WTC11 (cell line): ENCODE results near the gene MTPN. TPM values are rescaled to one million over a fixed set of nuclear protein-coding genes. Genes with fewer than 3 reads are reported as not detected.

Experiments used
- ATAC-seq: fragments of 200-7000 bp; cut with Tn5 transposase; 2 replicates; pipeline ENCODE4 v1.10.0; 2021; ENCODE audit warnings: mild to moderate bottlenecking, moderate library complexity
- CTCF ChIA-PET: fragments of 300-600 bp; sonication (Branson Sonifier 250); formaldehyde crosslinking; loops from one replicate; lab custom pipeline; 2021; ENCODE audit warnings: antibody characterized with exemption; lab: Charles Lee
- POLR2A ChIA-PET: fragments of 350-600 bp; sonication (Branson Sonifier 250); formaldehyde crosslinking; loops from one replicate; lab custom pipeline; 2021; ENCODE audit warnings: antibody characterized with exemption; lab: Charles Lee
- DNase-seq: peaks from one replicate; pipeline ENCODE4 v3.0.0; 2021; ENCODE audit warnings: low spot score
- H3K27ac Mint-ChIP-seq: 2 replicates; pipeline ENCODE4 v1.8.0; 2021; ENCODE audit warnings: mixed read lengths
- H3K27me3 Mint-ChIP-seq: 2 replicates; pipeline ENCODE4 v1.8.0; 2021; ENCODE audit warnings: low read depth, mild to moderate bottlenecking, moderate library complexity, mixed read lengths
- H3K36me3 Mint-ChIP-seq: 2 replicates; pipeline ENCODE4 v1.8.0; 2021; ENCODE audit warnings: mixed read lengths
- H3K4me1 Mint-ChIP-seq: 2 replicates; pipeline ENCODE4 v1.8.0; 2022; ENCODE audit warnings: mixed read lengths
- H3K4me3 Mint-ChIP-seq: 2 replicates; pipeline ENCODE4 v1.8.0; 2021; ENCODE audit warnings: mild to moderate bottlenecking, moderate library complexity, mixed read lengths
- H3K9me3 Mint-ChIP-seq: 2 replicates; pipeline ENCODE4 v1.8.0; 2021; ENCODE audit warnings: mixed read lengths
- ATF3 ChIP-seq: sonication (generic); formaldehyde crosslinking; conservative IDR thresholded peaks from 2 replicates; pipeline ENCODE4 v1.8.1; 2022; ENCODE audit warnings: mild to moderate bottlenecking, missing genetic modification reagents
- ATF6 ChIP-seq: sonication (generic); formaldehyde crosslinking; IDR thresholded peaks from 2 replicates; pipeline ENCODE4 v1.8.1; 2023; ENCODE audit warnings: mild to moderate bottlenecking, missing genetic modification reagents
- ERG ChIP-seq: fragments of 250-450 bp; sonication (Bioruptor Pico); IDR thresholded peaks from 2 replicates; pipeline ENCODE4 v1.8.0; 2021; ENCODE audit warnings: mild to moderate bottlenecking
- HMGXB4 ChIP-seq: sonication (generic); formaldehyde crosslinking; IDR thresholded peaks from 2 replicates; pipeline ENCODE4 v1.8.1; 2023; ENCODE audit warnings: mild to moderate bottlenecking, moderate library complexity, missing genetic modification reagents
- JUN ChIP-seq: sonication (generic); formaldehyde crosslinking; IDR thresholded peaks from 2 replicates; pipeline ENCODE4 v1.8.0; 2023; ENCODE audit warnings: mild to moderate bottlenecking, missing genetic modification reagents
- NR2C2 ChIP-seq: sonication (generic); formaldehyde crosslinking; IDR thresholded peaks from 2 replicates; pipeline ENCODE4 v1.8.0; 2022; ENCODE audit warnings: mild to moderate bottlenecking, missing genetic modification reagents
- PREB ChIP-seq: sonication (generic); formaldehyde crosslinking; IDR thresholded peaks from 2 replicates; pipeline ENCODE4 v1.8.1; 2022; ENCODE audit warnings: mild to moderate bottlenecking, missing genetic modification reagents, moderate library complexity, borderline replicate concordance
- PRRX2 ChIP-seq: fragments of 250-450 bp; sonication (Bioruptor Pico); IDR thresholded peaks from 2 replicates; pipeline ENCODE4 v1.8.0; 2021; ENCODE audit warnings: mild to moderate bottlenecking
- SOX15 ChIP-seq: fragments of 250-450 bp; sonication (Bioruptor Pico); IDR thresholded peaks from 2 replicates; pipeline ENCODE4 v1.9.0; 2021; ENCODE audit warnings: mild to moderate bottlenecking
- TCF7 ChIP-seq: sonication (generic); formaldehyde crosslinking; IDR thresholded peaks from 2 replicates; pipeline ENCODE4 v1.8.0; 2022; ENCODE audit warnings: mild to moderate bottlenecking, low read depth, missing genetic modification reagents, moderate library complexity
- ZNF121 ChIP-seq: sonication (generic); formaldehyde crosslinking; IDR thresholded peaks from 2 replicates; pipeline ENCODE4 v1.8.0; 2023; ENCODE audit warnings: missing genetic modification reagents
- total RNA-seq: library from RNA; stranded (reverse); gene quantifications from 3 replicates; pipeline ENCODE4 v1.2.3, GENCODE V29; 2021
- TF ChIP-seq, protein P1 (sequence below): fragments of 250-450 bp; sonication (Bioruptor Pico); conservative IDR thresholded peaks from 2 replicates; pipeline ENCODE4 v1.9.0; 2021; ENCODE audit warnings: mild to moderate bottlenecking
- TF ChIP-seq, protein P2 (sequence below): fragments of 200-600 bp; IDR thresholded peaks from 2 replicates; pipeline ENCODE4 v1.8.0; 2022; ENCODE audit warnings: antibody characterized with exemption
- TF ChIP-seq, protein P3 (sequence below): fragments of 250-450 bp; sonication (Bioruptor Pico); IDR thresholded peaks from 2 replicates; pipeline ENCODE4 v1.9.0; 2021; ENCODE audit warnings: moderate library complexity, mild to moderate bottlenecking, inconsistent platforms, borderline replicate concordance
- TF ChIP-seq, protein P4 (sequence below): sonication (generic); formaldehyde crosslinking; IDR thresholded peaks from 2 replicates; pipeline ENCODE4 v1.8.0; 2022; ENCODE audit warnings: mild to moderate bottlenecking, missing genetic modification reagents

Gene MTPN
- total RNA-seq, 1 experiment from 2014 or later, result 92.5 TPM

- Mint-ChIP-seq H3K4me3 (no peak overlapping the region), H3K36me3 (peaks cover 7% of the 10 kb centered on the region; the same call in 1 of the 2 replicates), H3K4me1 (peaks cover 7% of the 10 kb centered on the region), H3K9me3 (no peaks in the 10 kb centered on the region), H3K27me3 (no peaks in the 10 kb centered on the region), H3K27ac (no peak overlapping the region)
- DNase-seq (no peak), ATAC-seq (no peak)
- POLR2A ChIA-PET, result no interaction called here
- CTCF ChIA-PET, result no interaction called here
- TF ChIP-seq PRRX2 (CRISPR knock-in tag) (no peak), JUN (CRISPR knock-in tag) (no peak), PREB (no peak), HMGXB4 (no peak), NR2C2 (CRISPR knock-in tag) (no peak), ATF3 (CRISPR knock-in tag) (no peak), ERG (CRISPR knock-in tag) (no peak), SOX15 (CRISPR knock-in tag) (no peak), ATF6 (no peak), TCF7 (no peak), ZNF121 (CRISPR knock-in tag) (no peak)
- TF ChIP-seq, protein P1, sequence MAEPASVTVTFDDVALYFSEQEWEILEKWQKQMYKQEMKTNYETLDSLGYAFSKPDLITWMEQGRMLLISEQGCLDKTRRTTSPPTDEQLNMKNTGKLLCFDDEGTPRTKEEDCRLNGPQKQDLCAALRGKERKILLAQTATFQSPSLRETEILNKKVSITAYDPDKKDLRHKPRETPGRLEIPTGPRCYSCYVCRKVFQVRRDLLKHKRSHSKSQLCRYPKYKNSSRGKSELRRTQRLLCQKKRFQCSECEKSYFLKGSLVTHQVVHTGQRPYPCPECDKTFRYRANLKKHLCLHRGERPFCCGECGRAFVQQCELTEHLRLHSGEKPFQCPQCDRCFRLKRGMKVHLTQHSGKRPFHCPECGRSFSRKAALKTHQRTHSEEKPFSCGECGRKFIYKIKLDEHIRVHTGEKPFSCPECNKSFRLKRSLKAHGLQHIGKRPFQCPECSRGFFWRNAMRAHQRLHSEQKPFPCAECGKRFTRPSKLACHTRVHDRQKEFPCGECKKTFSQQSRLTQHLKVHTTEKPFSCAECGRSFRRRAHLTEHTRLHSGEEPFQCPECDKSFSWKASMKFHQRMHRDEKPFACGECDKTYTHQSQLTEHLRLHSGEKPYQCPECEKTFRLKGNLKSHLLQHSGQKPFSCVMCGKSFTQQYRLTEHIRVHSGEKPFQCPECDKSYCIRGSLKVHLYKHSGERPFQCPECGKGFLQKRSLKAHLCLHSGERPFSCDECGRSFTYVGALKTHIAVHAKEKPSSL (CRISPR knock-in tag), result no peak
- TF ChIP-seq, protein P2, sequence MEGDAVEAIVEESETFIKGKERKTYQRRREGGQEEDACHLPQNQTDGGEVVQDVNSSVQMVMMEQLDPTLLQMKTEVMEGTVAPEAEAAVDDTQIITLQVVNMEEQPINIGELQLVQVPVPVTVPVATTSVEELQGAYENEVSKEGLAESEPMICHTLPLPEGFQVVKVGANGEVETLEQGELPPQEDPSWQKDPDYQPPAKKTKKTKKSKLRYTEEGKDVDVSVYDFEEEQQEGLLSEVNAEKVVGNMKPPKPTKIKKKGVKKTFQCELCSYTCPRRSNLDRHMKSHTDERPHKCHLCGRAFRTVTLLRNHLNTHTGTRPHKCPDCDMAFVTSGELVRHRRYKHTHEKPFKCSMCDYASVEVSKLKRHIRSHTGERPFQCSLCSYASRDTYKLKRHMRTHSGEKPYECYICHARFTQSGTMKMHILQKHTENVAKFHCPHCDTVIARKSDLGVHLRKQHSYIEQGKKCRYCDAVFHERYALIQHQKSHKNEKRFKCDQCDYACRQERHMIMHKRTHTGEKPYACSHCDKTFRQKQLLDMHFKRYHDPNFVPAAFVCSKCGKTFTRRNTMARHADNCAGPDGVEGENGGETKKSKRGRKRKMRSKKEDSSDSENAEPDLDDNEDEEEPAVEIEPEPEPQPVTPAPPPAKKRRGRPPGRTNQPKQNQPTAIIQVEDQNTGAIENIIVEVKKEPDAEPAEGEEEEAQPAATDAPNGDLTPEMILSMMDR, result no peak
- TF ChIP-seq, protein P3, sequence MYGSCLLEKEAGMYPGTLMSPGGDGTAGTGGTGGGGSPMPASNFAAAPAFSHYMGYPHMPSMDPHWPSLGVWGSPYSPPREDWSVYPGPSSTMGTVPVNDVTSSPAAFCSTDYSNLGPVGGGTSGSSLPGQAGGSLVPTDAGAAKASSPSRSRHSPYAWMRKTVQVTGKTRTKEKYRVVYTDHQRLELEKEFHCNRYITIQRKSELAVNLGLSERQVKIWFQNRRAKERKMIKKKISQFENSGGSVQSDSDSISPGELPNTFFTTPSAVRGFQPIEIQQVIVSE (CRISPR knock-in tag), result no peak
- TF ChIP-seq, protein P4, sequence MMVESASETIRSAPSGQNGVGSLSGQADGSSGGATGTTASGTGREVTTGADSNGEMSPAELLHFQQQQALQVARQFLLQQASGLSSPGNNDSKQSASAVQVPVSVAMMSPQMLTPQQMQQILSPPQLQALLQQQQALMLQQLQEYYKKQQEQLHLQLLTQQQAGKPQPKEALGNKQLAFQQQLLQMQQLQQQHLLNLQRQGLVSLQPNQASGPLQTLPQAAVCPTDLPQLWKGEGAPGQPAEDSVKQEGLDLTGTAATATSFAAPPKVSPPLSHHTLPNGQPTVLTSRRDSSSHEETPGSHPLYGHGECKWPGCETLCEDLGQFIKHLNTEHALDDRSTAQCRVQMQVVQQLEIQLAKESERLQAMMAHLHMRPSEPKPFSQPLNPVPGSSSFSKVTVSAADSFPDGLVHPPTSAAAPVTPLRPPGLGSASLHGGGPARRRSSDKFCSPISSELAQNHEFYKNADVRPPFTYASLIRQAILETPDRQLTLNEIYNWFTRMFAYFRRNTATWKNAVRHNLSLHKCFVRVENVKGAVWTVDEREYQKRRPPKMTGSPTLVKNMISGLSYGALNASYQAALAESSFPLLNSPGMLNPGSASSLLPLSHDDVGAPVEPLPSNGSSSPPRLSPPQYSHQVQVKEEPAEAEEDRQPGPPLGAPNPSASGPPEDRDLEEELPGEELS (CRISPR knock-in tag), result no peak
Observed at GRCh38 chr7:135970682-135971365, 6.3 kb downstream of the MTPN start.
